ENCODE measurements around the gene ASPSCR1. TPM values are rescaled to one million over a fixed set of nuclear protein-coding genes. Genes with fewer than 3 reads are reported as not detected.

Gene ASPSCR1
- total RNA-seq, 1 experiment from 2014 or later: 37.7 TPM

GRCh38 chr17:82003411-82004381, 26.3 kb downstream of the ASPSCR1 start:
- H3K27ac Mint-ChIP-seq (ENCODE audit: unreplicated experiment): no peak overlapping the region

GRCh38 chr17:82004517-82005455, 27.4 kb downstream of the ASPSCR1 start:
- BruUV-seq (replicated peaks): no TSS peak
- H3K27me3 Mint-ChIP-seq (ENCODE audit: unreplicated experiment): no peaks in the 10 kb centered on the region

More at GRCh38 chr17:82003411-82004381, 26.3 kb downstream of the ASPSCR1 start:
- CTCF ChIA-PET: interaction anchor here (0.6 to 1.1 kb wide), 2 partner anchors 9 to 19 kb away, joined by 3 read pairs; partner anchors contain the start of genes CENPX and LRRC45
- Mint-ChIP-seq H3K36me3 (ENCODE audit: insufficient read depth, unreplicated experiment) (peaks cover 17% of the 10 kb centered on the region), H3K4me3 (ENCODE audit: low read depth, unreplicated experiment) (no peak overlapping the region), H3K4me1 (ENCODE audit: low read depth, unreplicated experiment) (no peaks in the 10 kb centered on the region), H3K27me3 (ENCODE audit: unreplicated experiment) (no peaks in the 10 kb centered on the region), H3K9me3 (ENCODE audit: low read depth, unreplicated experiment) (no peaks in the 10 kb centered on the region)
- no TSS peak for BruUV-seq (replicated peaks)
- peak; percentile 76 for DNase-seq
- intact Hi-C loops (cut with micrococcal nuclease; ENCODE audit: unreplicated experiment): no loop called here
- no peak for TF ChIP-seq CTCF (IDR thresholded peaks at IDR 0.05; ENCODE audit: unreplicated experiment)

GRCh38 chr17:82005701-82006348, 28.4 kb downstream of the ASPSCR1 start:
- CTCF ChIA-PET: interaction anchor here (1.3 kb wide), 1 partner anchor 14 kb away, joined by 3 read pairs; no protein-coding TSS in a partner anchor
- Mint-ChIP-seq H3K4me3 (ENCODE audit: low read depth, unreplicated experiment) (no peak overlapping the region), H3K36me3 (ENCODE audit: insufficient read depth, unreplicated experiment) (peaks cover 17% of the 10 kb centered on the region), H3K9me3 (ENCODE audit: low read depth, unreplicated experiment) (no peaks in the 10 kb centered on the region), H3K27me3 (ENCODE audit: unreplicated experiment) (no peaks in the 10 kb centered on the region), H3K4me1 (ENCODE audit: low read depth, unreplicated experiment) (no peaks in the 10 kb centered on the region), H3K27ac (ENCODE audit: unreplicated experiment) (no peak overlapping the region)
- no peak for DNase-seq
- no TSS peak for BruUV-seq (replicated peaks)
- no peak for TF ChIP-seq CTCF (IDR thresholded peaks at IDR 0.05; ENCODE audit: unreplicated experiment)
- intact Hi-C loops (cut with micrococcal nuclease; ENCODE audit: unreplicated experiment): no loop called here

More at GRCh38 chr17:82004517-82005455, 27.4 kb downstream of the ASPSCR1 start:
- H3K4me1 Mint-ChIP-seq (ENCODE audit: low read depth, unreplicated experiment): no peaks in the 10 kb centered on the region
- no peak overlapping the region for H3K27ac Mint-ChIP-seq (ENCODE audit: unreplicated experiment)
- intact Hi-C loops (cut with micrococcal nuclease; ENCODE audit: unreplicated experiment): no loop called here
- peaks cover 20% of the 10 kb centered on the region for H3K36me3 Mint-ChIP-seq (ENCODE audit: insufficient read depth, unreplicated experiment)
- no peak for DNase-seq
- no peaks in the 10 kb centered on the region for H3K9me3 Mint-ChIP-seq (ENCODE audit: low read depth, unreplicated experiment)
- H3K4me3 Mint-ChIP-seq (ENCODE audit: low read depth, unreplicated experiment): no peak overlapping the region
- CTCF ChIA-PET: interaction anchor here (1.1 to 1.3 kb wide), 2 partner anchors 15 to 18 kb away, joined by 3 read pairs; partner anchors contain the start of genes CENPX and LRRC45
- no peak for TF ChIP-seq CTCF (IDR thresholded peaks at IDR 0.05; ENCODE audit: unreplicated experiment)

Measured in Calu3 (cell line).